CD4-positive, alpha-beta memory T cell (primary cell): ENCODE data around the gene TCTN2. TPM values are rescaled to one million over a fixed set of nuclear protein-coding genes. Genes with fewer than 3 reads are reported as not detected.

Experiments
- CTCF ChIA-PET: fragments of 350-600 bp; sonication (Branson Sonifier 250); formaldehyde crosslinking; loops from one replicate; lab custom pipeline; 2021; ENCODE audit warnings: inconsistent platforms; ENCODE audit not compliant: partially characterized antibody; lab: Charles Lee
- POLR2A ChIA-PET: fragments of 350-600 bp; sonication (Branson Sonifier 250); formaldehyde crosslinking; loops from one replicate; lab custom pipeline; 2021; ENCODE audit not compliant: partially characterized antibody; lab: Charles Lee
- DNase-seq, 5 donors: peaks; one replicate each; pipeline versions ENCODE4 v3.0.0 to v3.0.0-alpha.2; 2020 to 2022; ENCODE audit warnings: mixed read lengths in 1 of 5
- H3K27ac ChIP-seq: one replicate; pipeline ENCODE4 v1.7.0; 2013; ENCODE audit warnings: low read depth, low read length
- H3K27me3 ChIP-seq: 2 replicates; pipeline ENCODE4 v1.7.0; 2013; ENCODE audit warnings: mild to moderate bottlenecking, low read length, moderate library complexity; ENCODE audit not compliant: insufficient read depth
- H3K36me3 ChIP-seq: 2 replicates; pipeline ENCODE4 v1.7.0; 2013; ENCODE audit warnings: mild to moderate bottlenecking, low read length, moderate library complexity; ENCODE audit not compliant: insufficient read depth
- H3K4me1 ChIP-seq: 2 replicates; pipeline ENCODE4 v1.7.0; 2013; ENCODE audit warnings: mild to moderate bottlenecking, low read length, moderate library complexity; ENCODE audit not compliant: insufficient read depth
- H3K4me3 ChIP-seq, 2 donors: one replicate each; pipeline ENCODE4 v1.7.0; 2013; ENCODE audit warnings: low read length in 2 of 2, mild to moderate bottlenecking in 1 of 2
- H3K9me3 ChIP-seq, 2 donors: one replicate each; pipeline ENCODE4 v1.7.0; 2013; ENCODE audit warnings: low read length in 2 of 2, control low read depth in 1 of 2; ENCODE audit not compliant: control insufficient read depth in 1 of 2
- H3K27ac Mint-ChIP-seq, 7 donors: one replicate each; pipeline ENCODE4 v1.8.0; 2020 to 2021; ENCODE audit warnings: mixed read lengths in 7 of 7, mild to moderate bottlenecking in 6 of 7, inconsistent platforms in 3 of 7, moderate library complexity in 3 of 7
- H3K27me3 Mint-ChIP-seq, 2 donors: one replicate each; pipeline ENCODE4 v1.8.0; 2020 to 2021; ENCODE audit warnings: mixed read lengths in 2 of 2
- H3K36me3 Mint-ChIP-seq, 2 donors: one replicate each; pipeline ENCODE4 v1.8.0; 2020 to 2021; ENCODE audit warnings: mixed read lengths in 2 of 2, inconsistent platforms in 1 of 2, mild to moderate bottlenecking in 1 of 2
- H3K4me1 Mint-ChIP-seq, 4 donors: one replicate each; pipeline ENCODE4 v1.8.0; 2020 to 2021; ENCODE audit warnings: mixed read lengths in 4 of 4, mild to moderate bottlenecking in 1 of 4
- H3K4me3 Mint-ChIP-seq, 8 donors: one replicate each; pipeline ENCODE4 v1.8.0; 2020 to 2021; ENCODE audit warnings: mixed read lengths in 8 of 8, mild to moderate bottlenecking in 7 of 8, moderate library complexity in 6 of 8, inconsistent platforms in 3 of 8
- H3K9me3 Mint-ChIP-seq, 8 donors: one replicate each; pipeline ENCODE4 v1.8.0; 2020 to 2021; ENCODE audit warnings: mixed read lengths in 8 of 8, mild to moderate bottlenecking in 5 of 8, inconsistent platforms in 3 of 8, moderate library complexity in 1 of 8
- intact Hi-C: fragments of 100-400 bp; cut with micrococcal nuclease; formaldehyde crosslinking; loops from one replicate; pipeline ENCODE4 v1.15.1; 2023
- polyA plus RNA-seq, 2 donors: library from polyadenylated mRNA; unstranded; fragments of 300-500 nt; fragmentation: Illumina TruSeq; gene quantifications; one replicate each; pipeline ENCODE4 v1.2.3, GENCODE V29; 2021
- total RNA-seq, 2 experiments: library from RNA; stranded (reverse); gene quantifications; one replicate each; pipeline ENCODE4 v1.2.3, GENCODE V29; 2021

The TCTN2 gene
- total and polyA plus RNA-seq, 4 experiments from 2014 or later, result 1.0 to 10.0 (median 5.2) TPM

DNA sequence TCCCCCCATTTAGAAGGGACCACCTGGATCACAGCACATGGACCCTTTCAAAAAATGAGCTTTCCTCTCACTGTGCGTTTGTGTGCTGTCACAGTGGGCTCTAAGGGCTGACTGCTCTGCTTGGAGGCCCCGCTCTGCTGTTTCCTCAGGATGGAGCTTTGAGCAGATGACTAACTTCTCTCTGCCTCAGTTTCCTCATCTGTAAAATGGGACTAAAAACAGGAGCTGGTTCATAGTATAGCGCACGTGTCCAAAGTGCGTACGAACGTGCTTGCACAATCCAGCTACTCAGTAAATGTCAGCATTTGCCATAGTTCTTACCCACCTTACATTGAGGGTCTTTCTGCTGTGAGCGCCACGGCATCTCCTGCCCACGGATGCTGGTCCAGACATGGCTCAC is 78.4 kb downstream of the TCTN2 start:
- ChIA-PET POLR2A (interaction anchor here (0.6 kb wide), 1 partner anchor 1530 kb away, joined by 3 read pairs; no protein-coding TSS in a partner anchor), CTCF (no interaction called here)
- Mint-ChIP-seq H3K27me3 (no peaks in the 10 kb centered on the region), H3K27ac (no peak overlapping the region), H3K4me1 (peaks cover 0 to 5% (median under 1%) of the 10 kb centered on the region in 4 donors), H3K9me3 (peaks cover 0 to 1% (median 0%) of the 10 kb centered on the region in 8 donors), H3K36me3 (peaks cover 55 to 70% of the 10 kb centered on the region in 2 donors), H3K4me3 (no peak overlapping the region)
- Histone ChIP-seq H3K27me3 (no peaks in the 10 kb centered on the region), H3K4me1 (no peaks in the 10 kb centered on the region), H3K36me3 (peaks cover 36% of the 10 kb centered on the region), H3K4me3 (no peak overlapping the region), H3K27ac (no peak overlapping the region), H3K9me3 (no peaks in the 10 kb centered on the region)
- intact Hi-C loops, result no loop called here
- no peak for DNase-seq

DNA sequence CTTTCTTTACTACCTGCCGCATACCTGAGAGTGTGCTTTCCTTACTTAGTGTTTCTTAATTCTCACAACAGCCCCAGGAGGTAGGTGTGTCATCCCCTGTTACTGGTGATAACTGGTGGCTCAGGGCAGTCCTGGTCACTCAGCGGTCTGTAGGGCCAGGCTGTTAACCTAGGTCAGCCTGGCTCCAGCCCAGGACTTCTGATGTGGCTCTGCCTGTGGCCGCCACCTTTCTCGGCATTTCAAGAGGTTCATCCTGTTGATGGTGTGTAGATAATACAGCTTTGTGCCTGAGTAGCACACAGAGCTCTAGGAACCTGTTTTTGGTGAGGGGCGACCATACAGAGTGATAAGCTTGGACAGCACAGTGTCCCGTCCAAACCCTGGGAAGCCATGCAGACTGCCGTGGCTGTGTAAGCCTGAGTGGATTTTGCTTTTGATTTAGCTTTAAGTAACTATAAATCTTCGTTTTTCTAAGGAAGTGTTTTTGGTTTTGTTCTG is 79.3 kb downstream of the TCTN2 start:
- H3K36me3 Mint-ChIP-seq, result peaks cover 59 to 71% of the 10 kb centered on the region in 2 donors
- ChIA-PET CTCF (no interaction called here), POLR2A (no interaction called here)
- Histone ChIP-seq H3K27ac (no peak overlapping the region), H3K4me1 (no peaks in the 10 kb centered on the region), H3K4me3 (no peak overlapping the region), H3K9me3 (no peaks in the 10 kb centered on the region), H3K36me3 (peaks cover 34% of the 10 kb centered on the region), H3K27me3 (no peaks in the 10 kb centered on the region)
- no peak overlapping the region for H3K4me3 Mint-ChIP-seq
- no peak overlapping the region for H3K27ac Mint-ChIP-seq
- no peak for DNase-seq
- intact Hi-C loops, result no loop called here
- peaks cover 0 to under 1% (median 0%) of the 10 kb centered on the region in 8 donors for H3K9me3 Mint-ChIP-seq
- peaks cover 0 to 5% (median under 1%) of the 10 kb centered on the region in 4 donors for H3K4me1 Mint-ChIP-seq
- no peaks in the 10 kb centered on the region for H3K27me3 Mint-ChIP-seq

DNA sequence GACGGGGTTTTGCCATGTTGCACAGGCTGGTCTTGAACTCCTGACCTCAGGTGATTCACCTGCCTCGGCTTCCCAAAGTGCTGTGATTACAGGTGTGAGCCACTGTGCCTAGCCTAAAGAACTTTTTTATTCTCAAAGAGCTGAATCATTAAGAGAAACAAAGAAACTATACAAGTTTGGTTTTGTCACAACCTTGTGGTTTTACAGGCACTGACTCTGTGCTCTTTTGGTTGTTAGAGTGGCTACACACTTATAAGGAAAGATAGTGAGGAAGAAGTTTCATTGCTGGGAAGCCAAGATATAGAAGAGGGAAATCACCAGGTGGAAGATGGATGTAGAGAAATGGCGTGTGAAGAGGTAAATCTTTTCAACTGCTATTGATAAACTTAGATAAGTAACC is 81.1 kb downstream of the TCTN2 start:
- Mint-ChIP-seq H3K27ac (no peak overlapping the region), H3K4me1 (peaks cover 0 to 4% (median under 1%) of the 10 kb centered on the region in 4 donors), H3K36me3 (peaks cover 51 to 67% of the 10 kb centered on the region in 2 donors), H3K27me3 (no peaks in the 10 kb centered on the region), H3K9me3 (no peaks in the 10 kb centered on the region), H3K4me3 (no peak overlapping the region)
- intact Hi-C loops, result no loop called here
- no peak for DNase-seq
- POLR2A ChIA-PET, result no interaction called here
- H3K36me3 ChIP-seq, result peaks cover 38% of the 10 kb centered on the region
- H3K9me3 ChIP-seq, result no peaks in the 10 kb centered on the region
- no peak overlapping the region for H3K4me3 ChIP-seq
- CTCF ChIA-PET, result no interaction called here
- H3K27ac ChIP-seq, result no peak overlapping the region
- no peaks in the 10 kb centered on the region for H3K4me1 ChIP-seq
- H3K27me3 ChIP-seq, result no peaks in the 10 kb centered on the region

DNA sequence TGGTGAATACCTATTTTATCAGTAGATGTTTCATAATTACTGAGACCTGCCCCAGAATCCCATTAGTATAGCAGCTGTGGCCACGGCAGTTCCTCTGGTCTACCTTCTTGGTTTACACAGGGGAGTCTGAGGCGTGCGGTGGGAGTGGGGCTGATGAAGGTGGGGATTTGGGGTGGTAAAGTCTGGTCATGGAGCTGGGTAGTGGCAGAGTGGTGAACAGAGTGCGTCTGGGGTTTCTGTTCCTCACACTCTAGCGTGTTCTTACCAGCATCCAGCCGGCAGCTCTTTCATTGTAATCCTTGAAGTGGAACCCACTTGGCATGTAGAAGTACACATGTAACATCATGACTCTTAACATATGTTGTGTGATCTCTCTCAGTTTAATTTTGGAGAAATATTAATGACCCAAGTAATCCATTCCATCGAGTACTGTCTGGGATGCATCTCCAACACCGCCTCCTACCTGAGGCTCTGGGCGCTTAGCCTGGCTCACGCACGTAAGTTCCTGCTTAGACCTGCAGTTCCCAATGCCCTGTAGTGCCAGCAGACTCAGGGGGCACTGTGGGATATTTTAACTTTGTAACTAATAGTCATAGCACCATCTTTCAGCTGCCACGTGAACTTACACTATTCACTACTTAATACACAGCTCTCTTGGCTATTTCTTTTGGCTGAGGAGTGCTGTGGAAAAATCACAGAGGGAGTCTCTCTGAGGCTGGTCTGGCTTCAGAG is 83.3 kb downstream of the TCTN2 start:
- H3K27me3 Mint-ChIP-seq, result no peaks in the 10 kb centered on the region
- ChIA-PET POLR2A (no interaction called here), CTCF (no interaction called here)
- DNase-seq, result no peak
- peaks cover 43 to 58% of the 10 kb centered on the region in 2 donors for H3K36me3 Mint-ChIP-seq
- no peaks in the 10 kb centered on the region for H3K27me3 ChIP-seq
- H3K9me3 Mint-ChIP-seq, result no peaks in the 10 kb centered on the region
- H3K36me3 ChIP-seq, result peaks cover 38% of the 10 kb centered on the region
- H3K4me1 ChIP-seq, result no peaks in the 10 kb centered on the region
- peak overlapping the region in 1 of 7 donors; percentile 10 for H3K27ac Mint-ChIP-seq
- no peak overlapping the region for H3K4me3 Mint-ChIP-seq
- no peak overlapping the region for H3K27ac ChIP-seq
- H3K4me1 Mint-ChIP-seq, result no peaks in the 10 kb centered on the region
- intact Hi-C loops, result no loop called here
- no peak overlapping the region for H3K4me3 ChIP-seq
- H3K9me3 ChIP-seq, result no peaks in the 10 kb centered on the region

DNA sequence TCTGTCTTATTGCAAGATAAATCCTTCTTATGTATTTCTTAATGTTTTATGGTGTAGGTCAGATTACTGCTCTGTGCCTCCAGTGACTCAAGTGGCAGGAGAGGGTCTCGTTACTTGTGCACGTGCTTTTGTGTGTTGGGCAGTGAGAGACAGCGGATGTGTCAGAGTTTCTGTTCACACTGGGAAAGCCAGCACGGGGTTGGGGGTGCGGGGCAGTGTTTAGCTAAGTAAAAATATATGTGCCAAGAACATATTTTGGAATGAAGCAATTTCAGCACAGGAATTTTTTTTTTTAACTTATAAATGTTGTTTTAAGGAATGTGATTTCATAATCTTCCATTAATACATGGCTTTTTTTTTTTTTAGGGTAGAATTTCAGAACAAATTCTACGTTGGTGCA is 86.6 kb downstream of the TCTN2 start:
- no peak for DNase-seq
- Histone ChIP-seq H3K27me3 (no peaks in the 10 kb centered on the region), H3K27ac (no peak overlapping the region), H3K36me3 (peaks cover 25% of the 10 kb centered on the region), H3K9me3 (no peaks in the 10 kb centered on the region), H3K4me3 (no peak overlapping the region), H3K4me1 (peaks cover 3% of the 10 kb centered on the region)
- no peaks in the 10 kb centered on the region for H3K9me3 Mint-ChIP-seq
- ChIA-PET POLR2A (no interaction called here), CTCF (no interaction called here)
- intact Hi-C loops, result no loop called here
- peaks cover 0 to 5% (median 0%) of the 10 kb centered on the region in 4 donors for H3K4me1 Mint-ChIP-seq
- H3K27ac Mint-ChIP-seq, result peak overlapping the region in 1 of 7 donors; percentile 51
- H3K27me3 Mint-ChIP-seq, result no peaks in the 10 kb centered on the region
- H3K36me3 Mint-ChIP-seq, result peaks cover 36 to 39% of the 10 kb centered on the region in 2 donors
- no peak overlapping the region for H3K4me3 Mint-ChIP-seq

Other genes with a start within 250 kb of the TCTN2 start
- 10 to 100 TPM; 11.6 to 11.9 TPM for gene RILPL2, start 234.4 kb upstream of the TCTN2 start, total RNA-seq
- gene RILPL2, start 234.4 kb upstream of the TCTN2 start, polyA plus RNA-seq, result 10 to 100 TPM; 13.3 to 13.7 TPM
- gene SNRNP35, start 213.0 kb upstream of the TCTN2 start, total RNA-seq, result 10 to 100 TPM; 44.0 to 49.5 TPM
- gene SNRNP35, start 213.0 kb upstream of the TCTN2 start, polyA plus RNA-seq, result 10 to 100 TPM; 39.0 to 40.4 TPM
- 1 to 10 TPM; 8.1 to 8.5 TPM for gene RILPL1, start 137.4 kb upstream of the TCTN2 start, total RNA-seq
- gene RILPL1, start 137.4 kb upstream of the TCTN2 start, polyA plus RNA-seq, result under 1 TPM in 1 of 2 donors, not detected in 1; 0.54 TPM
- 100 to 1,000 TPM; 141 to 142 TPM for gene TMED2, start 86.6 kb upstream of the TCTN2 start, total RNA-seq
- gene TMED2, start 86.6 kb upstream of the TCTN2 start, polyA plus RNA-seq, result 100 to 1,000 TPM; 308 to 640 TPM
- 10 to 100 TPM; 50.5 to 58.7 TPM for gene DDX55, start 69.0 kb upstream of the TCTN2 start, total RNA-seq
- 10 to 100 TPM; 19.4 to 22.4 TPM for gene DDX55, start 69.0 kb upstream of the TCTN2 start, polyA plus RNA-seq
- gene EIF2B1, start 37.4 kb upstream of the TCTN2 start, total RNA-seq, result 10 to 100 TPM; 50.3 to 51.2 TPM
- gene EIF2B1, start 37.4 kb upstream of the TCTN2 start, polyA plus RNA-seq, result 10 to 100 TPM; 57.7 to 87.9 TPM
- gene GTF2H3, start 37.3 kb upstream of the TCTN2 start, total RNA-seq, result 10 to 100 TPM; 18.9 to 24.6 TPM
- gene GTF2H3, start 37.3 kb upstream of the TCTN2 start, polyA plus RNA-seq, result 10 to 100 TPM; 25.8 to 30.7 TPM
- gene ATP6V0A2, start 41.2 kb downstream of the TCTN2 start, total RNA-seq, result 10 to 100 TPM; 43.8 to 46.1 TPM
- gene ATP6V0A2, start 41.2 kb downstream of the TCTN2 start, polyA plus RNA-seq, result 10 to 100 TPM; 15.3 to 24.0 TPM
- gene DNAH10, start 91.2 kb downstream of the TCTN2 start, total RNA-seq, result under 1 TPM; 0.06 to 0.08 TPM
- gene DNAH10, start 91.2 kb downstream of the TCTN2 start, polyA plus RNA-seq, result under 1 TPM in 1 of 2 donors, not detected in 1; 0.06 TPM